ENCODE measurements around the gene BCAS1. TPM values are rescaled to one million over a fixed set of nuclear protein-coding genes. Genes with fewer than 3 reads are reported as not detected.

The BCAS1 gene
- total RNA-seq, 2 donors from 2014 or later, result not detected

DNA sequence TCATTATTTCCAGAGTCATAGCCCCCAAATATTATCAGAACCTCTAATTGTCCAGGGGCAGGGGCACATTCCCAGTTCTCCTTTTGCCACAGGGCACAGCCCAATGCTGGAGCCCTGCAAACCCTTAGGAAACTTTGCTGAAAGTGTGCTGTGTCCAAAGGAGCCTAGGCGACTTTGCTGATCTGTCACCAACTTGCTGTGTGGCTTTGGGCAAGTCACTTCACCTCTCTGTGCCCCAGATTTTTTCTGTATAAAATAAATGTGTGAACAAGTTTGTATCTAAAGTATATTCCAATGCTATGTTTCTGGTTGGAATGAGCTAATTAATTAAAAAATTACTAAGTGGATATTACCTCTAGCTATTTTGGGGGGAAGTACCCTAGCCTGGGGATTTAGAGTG is 25.4 kb upstream of the BCAS1 start:
- H3K27ac Mint-ChIP-seq, result no peak overlapping the region
- Histone ChIP-seq H3K4me1 (ENCODE audit: control insufficient read depth, insufficient read depth, low read length) (no peaks in the 10 kb centered on the region), H3K4me3 (ENCODE audit: low read length) (no peak overlapping the region), H3K36me3 (ENCODE audit: control insufficient read depth, insufficient read depth, low read length) (no peaks in the 10 kb centered on the region), H3K9ac (ENCODE audit: extremely low read depth, low read length, poor library complexity, severe bottlenecking) (no peak overlapping the region), H3K9me3 (ENCODE audit: control insufficient read depth, low read length) (no peaks in the 10 kb centered on the region), H3K27me3 (ENCODE audit: control insufficient read depth, insufficient read depth, low read length, poor library complexity, severe bottlenecking) (no peaks in the 10 kb centered on the region), H3K27ac (ENCODE audit: low read depth, low read length) (no peak overlapping the region)
- TF ChIP-seq, protein P1, sequence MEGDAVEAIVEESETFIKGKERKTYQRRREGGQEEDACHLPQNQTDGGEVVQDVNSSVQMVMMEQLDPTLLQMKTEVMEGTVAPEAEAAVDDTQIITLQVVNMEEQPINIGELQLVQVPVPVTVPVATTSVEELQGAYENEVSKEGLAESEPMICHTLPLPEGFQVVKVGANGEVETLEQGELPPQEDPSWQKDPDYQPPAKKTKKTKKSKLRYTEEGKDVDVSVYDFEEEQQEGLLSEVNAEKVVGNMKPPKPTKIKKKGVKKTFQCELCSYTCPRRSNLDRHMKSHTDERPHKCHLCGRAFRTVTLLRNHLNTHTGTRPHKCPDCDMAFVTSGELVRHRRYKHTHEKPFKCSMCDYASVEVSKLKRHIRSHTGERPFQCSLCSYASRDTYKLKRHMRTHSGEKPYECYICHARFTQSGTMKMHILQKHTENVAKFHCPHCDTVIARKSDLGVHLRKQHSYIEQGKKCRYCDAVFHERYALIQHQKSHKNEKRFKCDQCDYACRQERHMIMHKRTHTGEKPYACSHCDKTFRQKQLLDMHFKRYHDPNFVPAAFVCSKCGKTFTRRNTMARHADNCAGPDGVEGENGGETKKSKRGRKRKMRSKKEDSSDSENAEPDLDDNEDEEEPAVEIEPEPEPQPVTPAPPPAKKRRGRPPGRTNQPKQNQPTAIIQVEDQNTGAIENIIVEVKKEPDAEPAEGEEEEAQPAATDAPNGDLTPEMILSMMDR (conservative IDR thresholded peaks at IDR 0.05), result no peak
- no peaks in the 10 kb centered on the region for H3K4me1 Mint-ChIP-seq
- DNase-seq, result no peak
- peaks cover 3% of the 10 kb centered on the region for H3K27me3 Mint-ChIP-seq (ENCODE audit: insufficient read depth)
- H3K4me3 Mint-ChIP-seq, result no peak overlapping the region
- H3K9me3 Mint-ChIP-seq, result peaks cover 4% of the 10 kb centered on the region
- WGBS, 2 experiments (ENCODE audit: insufficient coverage in 1 of 2, insufficient read length in 1 of 2), result 91% methylated on average over 1 of the region's 1 CpG; no CpG with 5 or more reads in 1 of the 2 experiments
- no peaks in the 10 kb centered on the region for H3K36me3 Mint-ChIP-seq (ENCODE audit: low read depth)

DNA sequence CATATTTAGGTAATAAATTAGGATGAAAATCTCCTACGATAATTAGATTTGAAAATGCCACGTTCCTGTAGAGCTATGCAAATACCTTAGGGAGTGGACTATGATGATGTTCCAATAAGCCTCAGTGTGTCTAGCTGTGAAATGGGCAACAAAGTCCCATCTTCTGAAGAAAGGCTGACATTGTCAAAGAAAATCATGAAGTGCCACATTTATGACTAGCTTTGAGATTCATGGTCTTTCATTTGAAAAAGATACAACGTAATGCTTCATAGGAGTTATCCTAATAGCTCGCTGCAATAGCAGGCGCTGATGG is 23.8 kb upstream of the BCAS1 start:
- 93 to 95% methylated on average over 5 of the region's 5 CpGs for WGBS, 2 experiments (ENCODE audit: insufficient coverage in 1 of 2, insufficient read length in 1 of 2)
- Mint-ChIP-seq H3K9me3 (no peaks in the 10 kb centered on the region), H3K27ac (no peak overlapping the region)

DNA sequence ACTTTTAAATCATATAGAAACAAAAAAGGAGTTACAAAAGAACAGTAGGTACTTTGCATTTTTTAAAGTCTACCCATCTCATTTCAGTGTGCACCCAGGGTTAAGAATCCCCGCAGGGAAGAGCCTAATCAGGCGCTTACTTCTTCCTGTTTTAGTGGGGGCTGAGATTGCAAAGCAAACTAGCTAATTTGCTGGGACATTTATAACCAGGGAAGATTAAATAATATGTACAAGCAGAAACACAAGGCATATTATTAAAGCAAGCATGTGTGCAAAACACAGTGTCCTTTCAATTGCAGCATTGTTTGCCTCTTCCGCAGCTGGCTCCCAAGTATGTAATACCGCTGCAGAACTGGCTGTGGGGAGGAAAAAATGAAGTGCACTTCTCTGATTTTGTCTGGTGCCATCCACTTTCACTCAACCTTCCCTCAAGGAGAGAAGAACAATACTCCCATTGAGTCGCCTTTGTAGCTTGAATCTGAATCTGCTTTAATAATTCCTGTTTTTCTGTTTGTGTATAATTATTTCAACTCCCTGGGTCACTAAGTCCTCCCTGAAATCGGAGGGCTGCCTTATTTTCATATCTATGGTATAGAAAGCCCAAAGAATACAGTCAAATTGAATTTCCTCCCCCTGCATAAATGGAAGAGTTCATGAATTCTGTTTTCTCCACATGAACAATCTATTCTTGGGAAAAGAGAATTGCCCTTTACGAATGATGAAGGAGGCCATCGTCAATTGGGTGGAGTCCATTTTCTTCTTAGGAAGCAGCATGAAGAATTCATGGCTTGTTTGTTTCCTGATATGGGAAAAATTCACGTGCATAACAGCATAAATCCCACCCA is 23.3 kb upstream of the BCAS1 start:
- Histone ChIP-seq H3K27ac (ENCODE audit: low read depth, low read length) (no peak overlapping the region), H3K4me3 (ENCODE audit: low read length) (no peak overlapping the region), H3K4me1 (ENCODE audit: control insufficient read depth, insufficient read depth, low read length) (no peaks in the 10 kb centered on the region), H3K9ac (ENCODE audit: extremely low read depth, low read length, poor library complexity, severe bottlenecking) (no peak overlapping the region), H3K36me3 (ENCODE audit: control insufficient read depth, insufficient read depth, low read length) (no peaks in the 10 kb centered on the region), H3K27me3 (ENCODE audit: control insufficient read depth, insufficient read depth, low read length, poor library complexity, severe bottlenecking) (no peaks in the 10 kb centered on the region), H3K9me3 (ENCODE audit: control insufficient read depth, low read length) (no peaks in the 10 kb centered on the region)
- H3K27me3 Mint-ChIP-seq (ENCODE audit: insufficient read depth), result peaks cover 11% of the 10 kb centered on the region
- no peaks in the 10 kb centered on the region for H3K4me1 Mint-ChIP-seq
- no peaks in the 10 kb centered on the region for H3K9me3 Mint-ChIP-seq
- TF ChIP-seq, protein P1 (conservative IDR thresholded peaks at IDR 0.05), result no peak
- H3K4me3 Mint-ChIP-seq, result no peak overlapping the region
- 89% methylated on average over 7 of the region's 9 CpGs; no CpG with 5 or more reads in 1 of the 2 experiments for WGBS, 2 experiments (ENCODE audit: insufficient coverage in 1 of 2, insufficient read length in 1 of 2)
- H3K27ac Mint-ChIP-seq, result no peak overlapping the region
- no peaks in the 10 kb centered on the region for H3K36me3 Mint-ChIP-seq (ENCODE audit: low read depth)
- no peak for DNase-seq

More for the DNA sequence above, 23.8 kb upstream of the BCAS1 start:
- TF ChIP-seq, protein P1 (conservative IDR thresholded peaks at IDR 0.05), result no peak
- Histone ChIP-seq H3K9ac (ENCODE audit: extremely low read depth, low read length, poor library complexity, severe bottlenecking) (no peak overlapping the region), H3K4me3 (ENCODE audit: low read length) (no peak overlapping the region), H3K27me3 (ENCODE audit: control insufficient read depth, insufficient read depth, low read length, poor library complexity, severe bottlenecking) (no peaks in the 10 kb centered on the region), H3K36me3 (ENCODE audit: control insufficient read depth, insufficient read depth, low read length) (no peaks in the 10 kb centered on the region), H3K4me1 (ENCODE audit: control insufficient read depth, insufficient read depth, low read length) (no peaks in the 10 kb centered on the region), H3K27ac (ENCODE audit: low read depth, low read length) (no peak overlapping the region), H3K9me3 (ENCODE audit: control insufficient read depth, low read length) (no peaks in the 10 kb centered on the region)
- H3K4me3 Mint-ChIP-seq, result no peak overlapping the region
- no peaks in the 10 kb centered on the region for H3K4me1 Mint-ChIP-seq
- no peak for DNase-seq
- H3K27me3 Mint-ChIP-seq (ENCODE audit: insufficient read depth), result peaks cover 11% of the 10 kb centered on the region
- no peaks in the 10 kb centered on the region for H3K36me3 Mint-ChIP-seq (ENCODE audit: low read depth)
